Testis (tissue), 2 donors: ENCODE measurements around the gene CAMTA1.

Source experiments
- CTCF ChIP-seq, 3 experiments: fragments of 450-650 bp in 2 of 3; fragments of 200-600 bp in 1 of 3; sonication (generic) in 1 of 3; IDR thresholded peaks; one replicate each; pipeline ENCODE4 v1.5.1; 2016 to 2019; ENCODE audit warnings: antibody characterized with exemption in 3 of 3, mild to moderate bottlenecking in 2 of 3, moderate library complexity in 1 of 3
- POLR2A ChIP-seq: fragments of 450-650 bp; IDR thresholded peaks from one replicate; pipeline ENCODE4 v1.6.1; 2017; ENCODE audit warnings: antibody characterized with exemption, mild to moderate bottlenecking, moderate library complexity

GRCh38 chr1:7229696-7230631, 444.7 kb downstream of the CAMTA1 start:
- TF ChIP-seq CTCF (IDR thresholded peaks at IDR 0.05) (no peak), POLR2A (no peak)
